DMS114 treated with DMSO at 0.1 percent for 48 hours (cell line): Measurements from ENCODE around the gene BABAM2.

Experiments used
- DNase-seq: peaks from one replicate; lab custom pipeline; 2025; ENCODE audit not compliant: unreplicated experiment; lab: John Stamatoyannopoulos, UW

BABAM2 gene

DNA sequence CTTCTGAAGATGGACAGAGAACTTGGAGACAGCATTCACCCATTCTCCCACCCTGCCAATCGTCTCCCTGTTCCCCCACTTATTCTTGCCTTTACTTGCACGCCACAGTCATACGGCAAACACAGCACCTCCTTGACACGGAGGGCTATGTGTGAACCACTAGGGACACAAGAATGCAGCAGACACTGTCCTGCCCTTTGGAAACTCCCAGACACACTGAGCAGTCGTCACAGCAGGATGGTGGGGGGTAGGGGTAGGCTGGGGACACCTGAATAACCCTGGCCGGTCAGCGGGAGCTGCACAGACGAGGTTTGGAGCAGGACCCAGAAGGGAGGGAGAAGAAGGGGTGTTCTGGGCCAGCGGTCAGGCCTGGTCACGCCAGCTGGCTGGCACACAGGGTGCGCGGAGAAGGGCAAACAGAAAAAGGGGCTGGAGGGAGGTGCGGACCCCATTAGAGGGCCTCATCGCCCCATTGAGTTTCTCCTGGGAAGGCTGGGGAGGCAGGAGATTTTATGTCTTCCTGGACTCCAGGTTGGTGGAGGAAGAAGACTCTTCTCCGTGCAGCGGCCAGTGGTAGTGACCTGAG is 462.2 kb downstream of the BABAM2 start:
- DNase-seq = no peak

DNA sequence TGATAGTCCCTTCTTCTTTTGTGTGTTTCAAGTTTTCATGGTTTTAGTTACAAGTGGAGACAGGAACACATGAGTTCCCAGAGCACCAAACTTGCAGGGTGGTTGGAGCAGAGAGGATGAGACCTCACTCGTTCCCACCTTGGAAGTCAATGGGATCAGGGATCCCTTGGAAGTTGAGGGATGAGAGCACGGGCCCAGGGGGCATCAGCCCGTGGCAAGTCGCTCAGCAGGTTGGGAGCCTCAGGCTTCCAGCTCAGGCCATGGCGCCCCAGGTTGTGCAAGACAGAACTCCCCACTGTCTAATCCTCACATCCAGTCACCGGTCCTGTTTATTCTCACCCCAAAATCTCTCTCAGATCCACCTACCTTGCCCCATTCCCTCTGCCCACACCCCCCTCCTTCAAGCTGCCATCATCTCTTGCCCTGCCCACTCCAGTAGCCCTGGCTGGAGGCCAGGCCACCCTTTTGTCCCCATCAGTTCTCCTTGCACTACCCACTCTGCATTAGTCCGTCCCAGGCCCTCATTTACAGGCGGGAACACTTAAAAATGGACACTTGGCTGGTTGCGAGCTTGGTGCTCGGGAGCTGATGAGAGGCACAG is 464.5 kb downstream of the BABAM2 start:
- no peak for DNase-seq

DNA sequence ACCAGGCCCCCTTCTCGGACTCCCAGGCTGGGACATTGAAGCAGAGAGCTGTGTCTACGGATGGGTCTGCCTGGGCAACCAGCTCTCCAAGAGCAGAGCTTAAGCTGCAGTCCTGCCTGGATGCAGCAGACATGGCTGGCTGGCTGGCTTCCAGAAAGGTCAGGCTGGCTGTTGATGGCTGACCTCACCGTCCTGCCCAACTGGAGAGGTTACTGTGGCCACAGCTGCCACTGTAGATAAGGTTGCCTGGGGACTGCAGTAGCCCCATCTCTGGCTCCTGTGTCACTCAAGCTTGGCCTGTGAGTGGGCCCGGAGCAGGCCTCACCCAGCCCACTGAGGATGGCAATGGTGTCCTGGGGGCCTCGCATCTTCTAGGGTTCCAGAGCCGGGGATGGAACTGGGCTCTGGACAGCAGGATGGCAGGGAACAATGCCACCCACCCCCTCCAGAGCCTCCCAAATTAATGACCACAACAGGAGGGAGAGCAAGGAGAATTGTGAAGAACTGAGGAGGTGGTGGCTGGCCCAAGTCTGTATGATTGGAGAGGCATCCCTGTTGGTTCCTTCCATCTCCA is 465.1 kb downstream of the BABAM2 start:
- no peak for DNase-seq

DNA sequence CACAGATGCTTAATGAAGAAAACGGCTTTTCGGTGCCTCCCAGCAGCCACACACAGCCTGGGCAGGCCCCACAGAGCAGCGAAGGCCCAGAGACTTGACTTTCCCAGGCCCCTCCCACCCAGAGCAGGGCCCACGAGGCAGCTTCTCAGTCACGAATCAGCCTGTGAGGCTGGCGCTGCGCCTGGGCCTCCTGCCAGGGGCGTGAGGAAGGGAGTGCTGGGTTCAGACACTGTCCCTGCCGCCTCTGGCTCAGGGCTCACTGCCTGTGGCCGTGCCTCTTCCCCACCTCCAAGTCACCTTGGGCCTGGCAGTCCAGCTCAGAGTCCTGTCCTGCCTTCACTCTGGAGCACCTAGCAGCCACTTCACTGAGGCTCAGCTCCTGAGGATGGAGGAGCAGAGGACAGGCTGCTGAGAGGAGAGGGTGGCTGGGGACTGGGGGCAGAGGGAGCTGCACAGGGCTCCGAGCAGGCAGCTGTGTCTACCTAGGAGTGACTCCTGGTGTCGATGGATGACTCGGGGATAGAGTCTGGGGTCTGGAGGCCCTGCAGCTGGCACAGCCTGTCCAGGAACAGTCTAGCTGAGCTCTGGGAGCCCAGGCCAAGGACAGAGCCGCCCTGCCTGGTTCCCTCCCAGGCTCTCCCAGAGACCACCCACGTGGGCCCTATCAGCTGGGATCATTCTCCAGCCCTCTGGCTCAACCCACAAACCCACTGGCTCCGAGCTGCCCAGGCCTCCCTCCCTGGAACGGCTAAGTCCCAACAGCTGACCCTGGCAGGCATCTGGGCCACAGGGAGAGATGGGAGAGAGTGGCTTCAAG is 465.8 kb downstream of the BABAM2 start:
- DNase-seq = no peak

DNA sequence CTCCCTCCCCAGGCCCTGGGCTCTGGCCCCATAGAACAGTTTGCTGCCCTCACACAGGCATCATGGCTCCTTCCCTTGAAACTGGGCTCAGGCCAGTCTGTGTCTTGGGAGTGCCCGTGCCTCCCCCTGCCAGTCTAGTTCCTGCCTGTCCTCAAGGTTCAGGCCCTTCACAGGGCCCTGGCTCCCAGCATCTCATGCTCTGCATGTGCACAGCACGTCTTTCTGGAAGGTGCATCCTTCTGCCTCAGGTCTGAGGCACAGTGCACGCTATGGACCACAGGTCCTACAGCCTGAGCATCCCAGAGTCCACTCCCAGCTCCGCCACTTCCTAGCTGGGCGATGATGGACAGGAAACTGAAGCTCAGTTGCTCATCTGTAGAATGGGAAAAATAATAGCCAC is 466.5 kb downstream of the BABAM2 start:
- no peak for DNase-seq

DNA sequence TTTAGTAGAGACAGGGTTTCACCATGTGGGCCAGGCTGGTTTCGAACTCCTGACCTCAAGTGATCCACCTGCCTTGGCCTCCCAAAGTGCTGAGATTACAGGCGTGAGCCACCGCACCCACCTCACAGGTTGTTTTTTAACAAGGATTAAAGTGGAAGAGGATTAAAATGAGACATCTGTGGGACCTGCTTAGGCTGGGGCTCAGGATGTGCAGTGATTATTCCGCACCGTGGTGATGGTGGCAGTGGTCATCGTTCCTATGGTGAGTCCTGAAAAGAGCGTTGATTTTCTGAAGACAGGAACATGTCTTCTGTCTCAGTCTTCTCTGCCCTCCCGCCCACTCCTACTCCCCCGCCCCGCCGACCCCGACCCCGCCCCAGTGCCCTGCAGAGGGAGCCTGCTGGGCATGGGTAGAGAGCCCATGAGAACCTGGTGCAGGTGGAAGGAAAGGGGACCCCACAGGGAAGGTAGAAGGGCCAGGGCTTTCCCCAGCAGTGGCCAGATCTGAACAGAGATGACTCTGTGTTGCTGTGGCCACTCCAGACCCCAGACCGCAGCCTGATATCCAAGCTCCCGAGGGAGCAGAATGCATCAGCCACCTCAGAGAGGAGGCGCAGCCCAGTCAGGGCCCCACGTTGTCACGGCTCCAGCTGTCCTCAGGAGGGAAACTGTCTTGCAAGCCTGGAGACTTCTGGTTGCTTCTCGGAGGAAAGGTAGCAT is 467.6 kb downstream of the BABAM2 start:
- DNase-seq = no peak

DNA sequence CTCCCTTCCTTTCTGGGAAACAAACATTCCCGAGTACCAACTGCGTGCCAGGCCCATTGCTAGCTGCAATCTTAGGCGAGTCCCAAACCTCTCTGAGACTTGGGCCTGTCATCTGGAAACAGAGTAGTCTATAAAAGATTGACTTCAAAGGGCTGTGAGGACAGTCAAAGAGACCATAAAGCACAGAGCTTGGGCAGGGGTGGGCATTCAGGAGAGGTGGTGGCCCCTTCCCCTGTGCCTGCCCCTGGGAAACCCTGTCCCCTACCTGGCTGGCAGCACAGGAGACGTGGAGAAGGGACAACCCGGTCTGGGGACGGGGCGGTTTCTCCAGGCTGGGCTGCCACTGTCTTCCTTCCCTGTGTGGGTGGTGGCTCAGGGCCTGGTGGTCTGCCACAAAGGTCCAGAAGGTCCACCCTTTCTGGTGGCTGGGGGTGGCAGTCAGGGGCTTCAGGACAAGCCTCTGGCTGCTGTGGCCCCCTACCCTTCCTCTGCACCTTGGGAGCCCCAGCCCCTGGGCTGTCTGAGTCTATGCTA is 468.2 kb downstream of the BABAM2 start:
- no peak for DNase-seq

DNA sequence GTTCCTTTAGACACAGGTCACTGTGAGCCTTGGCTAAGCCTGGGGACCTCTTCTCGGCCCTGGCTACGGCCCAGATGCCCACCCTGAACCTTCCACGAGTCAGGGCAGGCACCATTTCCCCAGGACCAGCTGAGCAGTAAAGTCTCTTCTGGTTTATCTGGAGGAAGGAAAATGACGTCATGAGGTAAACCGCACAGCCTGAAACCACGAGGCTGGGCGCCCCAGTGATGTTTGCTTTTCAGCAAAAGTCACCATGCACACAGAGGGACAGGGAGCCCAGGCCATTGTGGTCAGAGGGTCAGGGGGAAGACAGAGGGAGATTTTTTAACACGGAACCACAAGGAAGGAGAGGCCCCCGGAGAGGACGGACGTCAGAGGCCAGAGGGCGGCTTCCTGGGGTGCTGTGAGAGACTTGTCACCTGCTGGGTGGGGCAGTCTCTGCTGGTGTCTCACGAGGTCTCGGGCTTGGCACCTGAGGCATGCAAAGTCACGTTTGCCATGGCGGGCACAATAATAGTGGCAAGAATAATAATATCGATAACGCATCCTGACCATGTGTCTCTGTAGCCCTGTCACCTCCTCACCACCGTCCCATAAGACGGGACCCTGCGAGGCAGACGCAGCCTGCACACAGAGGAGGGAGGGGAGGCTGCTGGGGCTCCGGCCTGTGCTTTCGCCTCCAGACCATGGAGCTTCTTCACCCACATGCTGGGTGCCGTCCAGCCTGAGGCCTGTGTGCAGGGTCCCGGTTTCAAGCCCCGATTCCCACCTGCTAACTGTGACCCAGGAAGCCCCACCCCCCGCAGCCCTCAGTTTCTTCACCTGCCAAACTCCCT is 468.9 kb downstream of the BABAM2 start:
- DNase-seq = no peak

DNA sequence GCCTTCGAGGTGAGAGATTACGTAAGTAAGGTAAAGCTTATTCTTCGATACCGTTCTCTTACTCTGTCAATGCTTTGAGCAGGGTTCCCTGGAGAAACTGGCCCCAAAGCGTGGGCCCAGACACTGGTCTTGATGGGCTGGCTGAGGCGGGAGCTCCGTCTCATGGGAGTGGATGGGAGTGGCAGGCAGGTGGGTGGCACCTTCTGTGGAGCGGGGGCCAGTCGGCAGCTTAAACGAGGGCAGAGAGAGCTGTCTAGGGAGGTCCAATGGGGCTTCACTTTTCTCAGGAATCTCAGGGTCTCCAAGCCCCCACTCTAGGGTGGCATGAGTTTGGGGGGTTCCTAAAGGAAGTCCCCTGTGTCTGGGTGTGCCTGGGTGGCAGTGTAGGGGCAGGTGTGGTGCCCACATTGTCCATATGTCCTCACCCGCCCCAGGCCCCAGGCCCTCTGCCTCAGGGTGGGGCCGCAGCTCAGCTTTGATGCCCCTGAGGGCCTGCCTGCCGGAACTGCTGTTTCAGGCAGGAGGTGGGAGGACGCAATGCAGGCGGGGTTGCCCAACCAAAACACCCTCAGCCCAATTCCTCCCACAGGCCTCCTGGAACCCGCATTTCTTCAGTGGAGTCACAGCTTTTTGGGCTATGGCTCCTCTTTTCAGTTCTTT is 469.7 kb downstream of the BABAM2 start:
- no peak for DNase-seq

DNA sequence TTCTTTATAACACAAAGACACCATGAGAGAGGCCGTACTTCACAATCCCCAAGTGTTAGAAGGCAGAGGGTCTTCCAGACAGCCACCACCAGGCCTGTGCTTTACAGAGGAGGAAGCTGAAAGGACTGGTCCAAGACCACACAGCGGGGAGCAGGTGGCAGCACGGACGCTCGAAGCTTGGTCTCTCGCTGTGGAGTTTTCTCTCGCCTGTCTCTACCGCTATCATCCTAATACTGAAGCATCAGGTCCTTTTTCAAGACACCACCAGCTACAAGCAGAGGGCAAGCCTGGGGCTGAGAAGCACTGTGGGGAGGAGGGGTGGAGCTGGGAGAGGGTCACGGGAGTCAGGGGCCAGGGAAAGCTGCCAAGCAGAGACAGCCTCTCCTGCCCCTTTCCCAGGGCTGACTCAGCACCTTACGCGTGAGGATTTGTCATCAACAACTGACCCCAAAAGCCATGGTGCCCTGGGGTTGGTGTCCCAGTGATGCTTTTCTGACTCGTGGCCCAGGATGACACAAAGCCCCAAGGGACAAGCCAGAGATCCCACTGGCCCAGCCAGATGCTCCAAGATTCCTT is 470.3 kb downstream of the BABAM2 start:
- no peak for DNase-seq

DNA sequence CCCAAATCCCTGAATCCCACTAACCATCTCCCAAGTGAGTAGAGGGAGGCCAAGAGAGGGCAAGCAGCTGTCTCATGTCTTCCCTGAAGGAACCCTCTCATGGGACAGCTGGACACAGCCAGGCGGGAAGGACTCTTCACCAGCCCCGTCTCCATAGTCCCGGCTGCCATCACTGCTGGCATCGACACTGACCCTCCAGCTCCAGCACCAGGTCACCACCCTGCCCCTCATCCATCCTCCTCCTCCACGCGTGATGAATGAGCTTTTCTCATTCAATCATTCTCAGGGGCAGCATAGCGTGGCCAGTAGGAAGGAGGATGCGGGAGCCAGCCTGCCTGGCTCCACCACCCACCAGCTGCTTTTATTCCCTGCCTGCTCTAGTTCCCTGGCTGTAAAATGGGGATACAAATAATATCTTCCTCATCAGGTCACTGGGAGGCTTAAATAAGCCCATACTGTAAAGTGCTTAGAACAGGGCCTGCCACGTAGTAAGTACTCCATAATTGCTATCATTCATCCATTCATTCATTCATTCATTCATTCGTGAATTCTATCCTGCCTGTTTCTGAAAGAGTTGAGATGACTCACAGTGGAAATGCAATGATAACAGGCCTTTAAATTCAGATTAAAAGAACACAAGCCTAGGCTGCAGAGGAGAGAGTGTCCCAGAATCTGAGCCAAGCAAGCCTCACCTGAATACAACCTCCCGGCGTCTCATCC is 471.6 kb downstream of the BABAM2 start:
- DNase-seq = no peak

DNA sequence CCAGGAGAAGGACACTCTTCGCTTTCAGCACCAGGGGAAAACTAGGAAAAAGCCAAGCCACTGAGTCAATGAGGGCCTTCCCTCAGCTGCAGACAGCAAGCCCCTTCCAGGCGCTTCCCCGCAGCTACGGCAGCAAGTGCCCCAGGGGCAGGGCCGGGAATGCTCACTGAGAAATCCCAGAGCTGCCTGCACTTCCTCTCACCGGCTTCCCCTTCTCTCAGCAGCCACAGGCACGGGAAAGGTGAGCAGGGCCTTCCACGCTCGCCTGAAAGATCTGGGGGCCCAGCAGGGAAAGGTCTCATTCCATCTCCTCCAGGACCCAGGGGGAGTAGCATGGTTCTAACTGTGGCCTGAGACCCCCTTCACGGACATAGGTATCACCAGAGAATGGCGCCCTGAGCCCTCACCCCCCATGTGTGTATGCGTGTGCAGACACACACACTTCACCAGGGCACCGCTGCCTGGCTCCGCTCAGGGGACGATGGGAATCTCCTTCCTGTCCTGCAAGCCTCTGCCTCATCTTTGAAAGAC is 472.5 kb downstream of the BABAM2 start:
- no peak for DNase-seq

DNA sequence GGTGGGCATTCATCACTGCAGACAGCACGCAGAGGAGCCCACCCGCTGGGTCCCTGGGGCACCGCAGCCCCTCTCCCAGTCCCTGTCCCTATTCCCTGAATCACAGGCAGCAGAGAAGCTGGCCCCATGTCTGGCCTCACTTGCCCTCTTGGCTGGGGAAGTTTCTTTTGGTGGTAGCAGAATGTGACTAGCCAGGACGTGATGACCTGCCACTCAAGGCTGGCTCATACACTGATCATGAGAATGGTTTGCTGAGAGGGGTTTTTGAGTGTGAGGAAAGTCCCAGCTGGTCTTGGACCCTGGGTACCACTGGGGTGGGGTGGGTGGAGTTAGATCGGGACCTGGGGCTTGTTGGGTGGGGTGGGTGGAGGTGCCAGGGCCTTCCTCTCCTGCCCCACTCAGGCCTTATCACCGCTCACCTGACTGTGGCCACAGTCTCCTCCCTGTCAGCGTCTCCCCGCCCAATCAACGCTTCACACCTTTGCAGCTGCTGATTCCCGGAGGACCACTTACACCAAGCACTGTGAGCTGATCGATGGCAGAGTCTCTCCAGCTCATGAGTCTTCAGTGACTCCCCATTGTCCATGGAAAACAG is 473.3 kb downstream of the BABAM2 start:
- no peak for DNase-seq

DNA sequence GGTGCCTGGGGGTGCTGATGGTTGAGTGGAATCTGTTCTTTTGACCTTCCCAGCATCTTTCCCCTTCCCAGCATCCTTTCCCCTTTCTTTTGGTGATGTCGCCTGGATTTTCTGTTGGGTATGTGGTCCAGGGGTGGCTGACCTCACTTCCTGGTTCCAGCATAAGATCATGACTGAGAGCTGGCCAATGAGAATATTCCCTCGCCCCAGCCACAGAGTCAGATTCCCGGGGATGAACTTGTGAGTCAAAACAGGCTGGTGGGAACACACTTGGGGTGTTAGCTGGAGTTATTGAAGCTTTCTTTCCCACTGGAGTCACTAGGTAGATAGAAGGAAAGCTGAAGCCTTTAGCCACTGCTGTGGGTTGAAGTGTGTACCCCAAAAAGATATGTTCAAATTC is 474.1 kb downstream of the BABAM2 start:
- no peak for DNase-seq

DNA sequence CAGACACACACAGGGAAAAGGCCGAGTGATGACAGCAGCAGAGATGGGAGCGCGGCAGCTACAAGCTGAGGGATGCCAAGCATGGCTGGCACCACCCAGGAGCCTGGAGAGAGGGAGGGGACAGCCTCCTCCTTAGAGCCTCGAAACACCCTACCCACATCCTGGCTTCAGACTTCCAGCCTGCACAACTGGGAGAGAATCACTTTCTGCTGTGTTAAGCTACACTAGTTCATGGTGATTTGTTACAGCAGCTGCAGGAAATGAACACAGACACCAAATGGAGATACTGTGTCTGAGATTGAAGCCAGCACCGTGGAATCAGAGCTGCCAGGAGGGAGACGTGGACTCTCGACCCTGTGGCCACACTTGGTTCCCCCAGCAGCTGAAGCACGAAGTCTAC is 474.6 kb downstream of the BABAM2 start:
- DNase-seq = no peak

DNA sequence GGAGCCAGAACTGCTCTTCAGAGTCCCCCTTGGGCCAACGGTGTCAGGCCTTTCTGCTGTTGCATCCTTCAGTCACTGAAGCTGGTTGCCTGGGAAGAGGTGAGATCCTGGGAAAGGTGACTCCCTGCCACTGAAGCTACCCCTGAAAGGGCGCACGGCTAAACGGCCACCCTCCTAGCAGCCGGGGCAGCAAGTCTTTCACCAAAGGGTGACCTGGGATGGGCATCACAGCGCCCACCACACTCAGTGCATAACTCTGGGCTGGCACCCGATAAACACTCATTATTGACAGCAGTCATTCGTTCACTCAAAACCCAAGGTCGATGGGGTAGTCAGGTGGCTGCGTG is 475.6 kb downstream of the BABAM2 start:
- no peak for DNase-seq

DNA sequence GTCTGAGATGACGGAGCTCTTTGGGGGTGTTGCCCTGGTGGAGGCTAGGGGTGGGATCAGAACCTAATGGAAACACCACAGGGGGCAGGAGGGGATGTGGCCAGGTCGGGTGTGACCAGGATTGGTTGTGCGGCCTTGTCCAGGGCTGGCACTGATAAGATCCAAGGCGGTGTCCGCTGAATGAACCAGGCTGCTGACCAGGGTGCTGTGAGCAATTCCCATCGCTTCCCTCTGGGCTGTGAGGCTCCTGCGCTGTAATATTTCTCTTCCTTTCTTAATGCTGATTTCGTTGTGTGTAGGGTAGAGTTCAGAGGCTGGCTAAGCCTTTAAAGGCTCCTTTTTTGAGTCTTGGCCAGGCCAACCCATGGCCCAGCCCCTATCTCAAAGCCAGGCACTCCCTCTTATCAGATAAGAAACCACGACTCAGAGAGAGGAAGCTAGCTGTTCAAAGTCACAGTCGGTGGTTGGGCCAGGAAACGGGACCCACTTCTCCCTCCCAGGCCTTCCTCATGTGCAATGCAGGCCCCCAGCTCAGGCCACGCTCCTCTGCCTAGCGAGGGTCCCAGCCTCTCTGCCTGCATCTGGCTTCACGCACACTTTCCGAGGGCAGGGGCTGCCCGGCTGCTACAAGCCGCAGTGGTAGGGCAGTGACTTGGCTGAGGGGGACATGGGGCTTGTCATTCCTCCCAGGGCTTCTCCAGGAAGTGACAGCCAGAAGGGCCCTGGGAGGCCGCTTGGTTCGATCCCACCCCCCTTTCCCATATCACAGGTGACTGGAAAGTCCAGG is 476.2 kb downstream of the BABAM2 start:
- DNase-seq = no peak
